ENCODE data around the gene IGSF22. TPM values are rescaled to one million over a fixed set of nuclear protein-coding genes. Genes with fewer than 3 reads are reported as not detected.

The IGSF22 gene
- total RNA-seq, 2 donors from 2014 or later: 0.21 TPM; not detected in 1

- no peak for TF ChIP-seq CTCF (IDR thresholded peaks at IDR 0.05)
- ATAC-seq (ENCODE audit: insufficient number of reproducible peaks, low FRiP score, low read depth) (no peak), DNase-seq (ENCODE audit: low spot score) (no peak)
- Histone ChIP-seq H3K9me3 (no peaks in the 10 kb centered on the region), H3K36me3 (no peaks in the 10 kb centered on the region), H3K27me3 (replicated peaks; ENCODE audit: insufficient read depth) (no peaks in the 10 kb centered on the region), H3K4me1 (ENCODE audit: control insufficient read depth in 1 of 2, low read depth in 2 of 2) (peaks cover 12 to 30% of the 10 kb centered on the region in 2 donors), H3K4me3 (no peak overlapping the region), H3K27ac (no peak overlapping the region)
These were observed 22.8 kb downstream of the IGSF22 start for GRCh38 chr11:18703001-18703763.

DNA sequence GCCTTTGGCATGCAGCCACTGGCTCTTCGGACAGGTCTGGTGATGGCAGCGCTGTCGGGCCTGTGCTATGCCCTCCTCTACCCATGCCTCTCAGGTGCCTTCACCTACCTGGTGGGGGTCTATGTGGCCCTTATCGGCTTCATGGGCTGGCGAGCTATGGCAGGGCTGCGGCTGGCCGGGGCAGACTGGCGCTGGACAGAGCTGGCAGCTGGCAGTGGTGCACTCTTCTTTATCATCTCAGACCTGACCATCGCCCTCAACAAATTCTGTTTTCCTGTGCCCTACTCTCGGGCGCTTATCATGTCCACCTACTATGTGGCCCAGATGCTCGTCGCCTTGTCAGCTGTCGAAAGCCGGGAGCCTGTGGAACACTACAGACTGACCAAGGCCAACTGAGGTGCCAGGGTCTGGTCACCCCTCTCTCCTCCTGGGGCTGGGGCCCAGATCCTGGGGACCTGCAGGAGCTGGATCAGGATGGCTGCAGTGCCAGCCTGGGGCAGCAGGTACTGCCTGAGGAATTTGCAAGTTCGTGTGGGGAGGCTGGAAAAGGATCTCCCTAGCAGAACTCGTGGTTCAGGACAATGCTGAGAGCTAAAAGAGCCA is 24.3 kb downstream of the IGSF22 start:
- TF ChIP-seq CTCF (IDR thresholded peaks at IDR 0.05): no peak
- peaks cover 16 to 29% of the 10 kb centered on the region in 2 donors for H3K4me1 ChIP-seq (ENCODE audit: control insufficient read depth in 1 of 2, low read depth in 2 of 2)
- DNase-seq (ENCODE audit: low spot score): no peak
- H3K27ac ChIP-seq: no peak overlapping the region
- no peak for ATAC-seq (ENCODE audit: insufficient number of reproducible peaks, low FRiP score, low read depth)
- H3K9me3 ChIP-seq: no peaks in the 10 kb centered on the region
- H3K27me3 ChIP-seq (replicated peaks; ENCODE audit: insufficient read depth): no peaks in the 10 kb centered on the region
- no peaks in the 10 kb centered on the region for H3K36me3 ChIP-seq
- H3K4me3 ChIP-seq: no peak overlapping the region

DNA sequence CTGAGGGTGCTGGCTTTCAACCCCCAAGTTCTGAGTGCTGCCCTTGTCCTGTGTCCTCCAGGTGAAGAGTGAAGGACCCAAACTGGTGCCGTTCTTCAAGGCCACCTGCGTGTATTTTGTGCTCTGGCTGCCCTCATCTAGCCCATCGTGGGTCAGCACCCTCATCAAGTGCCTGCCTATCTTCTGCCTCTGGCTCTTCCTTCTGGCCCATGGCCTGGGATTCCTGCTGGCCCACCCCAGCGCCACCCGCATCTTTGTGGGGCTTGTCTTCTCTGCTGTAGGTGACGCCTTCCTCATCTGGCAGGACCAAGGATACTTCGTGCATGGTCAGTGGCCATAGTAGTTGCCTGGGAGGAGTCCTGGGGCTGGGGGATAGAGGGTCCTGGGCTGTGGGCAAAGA is 25.1 kb downstream of the IGSF22 start:
- peaks cover 16 to 26% of the 10 kb centered on the region in 2 donors for H3K4me1 ChIP-seq (ENCODE audit: control insufficient read depth in 1 of 2, low read depth in 2 of 2)
- no peaks in the 10 kb centered on the region for H3K27me3 ChIP-seq (replicated peaks; ENCODE audit: insufficient read depth)
- no peak overlapping the region for H3K27ac ChIP-seq
- H3K36me3 ChIP-seq: no peaks in the 10 kb centered on the region
- ATAC-seq (ENCODE audit: insufficient number of reproducible peaks, low FRiP score, low read depth) (no peak), DNase-seq (ENCODE audit: low spot score) (no peak)
- no peak for TF ChIP-seq CTCF (IDR thresholded peaks at IDR 0.05)
- H3K9me3 ChIP-seq: no peaks in the 10 kb centered on the region
- H3K4me3 ChIP-seq: no peak overlapping the region

- Histone ChIP-seq H3K36me3 (no peaks in the 10 kb centered on the region), H3K27ac (no peak overlapping the region), H3K4me3 (peak overlapping the region; percentile 88), H3K4me1 (ENCODE audit: control insufficient read depth in 1 of 2, low read depth in 2 of 2) (peaks cover 13 to 21% of the 10 kb centered on the region in 2 donors), H3K27me3 (replicated peaks; ENCODE audit: insufficient read depth) (no peaks in the 10 kb centered on the region), H3K9me3 (no peaks in the 10 kb centered on the region)
- no peak for DNase-seq (ENCODE audit: low spot score)
- ATAC-seq (ENCODE audit: insufficient number of reproducible peaks, low FRiP score, low read depth): no peak
- TF ChIP-seq CTCF (IDR thresholded peaks at IDR 0.05): no peak
These were observed 25.6 kb downstream of the IGSF22 start for GRCh38 chr11:18700375-18700774.

DNA sequence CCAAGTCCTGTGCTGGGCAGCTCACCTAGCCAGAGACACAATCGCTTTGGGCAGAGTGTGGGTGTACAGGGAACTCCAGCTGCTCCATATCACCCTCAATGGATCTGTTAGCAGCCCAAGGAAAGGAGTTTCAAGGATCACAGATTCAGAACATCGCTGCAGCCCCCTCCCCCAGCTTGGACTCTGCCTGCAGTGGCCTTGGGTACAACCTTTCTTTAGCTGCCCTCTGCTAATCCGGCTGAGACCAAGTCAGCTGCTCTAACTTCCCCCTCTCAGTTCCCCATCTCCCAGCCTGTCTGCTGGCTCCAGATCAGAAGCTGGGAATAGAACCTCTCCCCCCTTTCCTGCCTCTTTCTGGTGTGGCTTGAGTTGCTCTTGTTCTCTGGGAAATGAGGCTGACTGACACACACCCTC is 26.1 kb downstream of the IGSF22 start:
- TF ChIP-seq CTCF (IDR thresholded peaks at IDR 0.05): no peak
- Histone ChIP-seq H3K9me3 (no peaks in the 10 kb centered on the region), H3K27me3 (replicated peaks; ENCODE audit: insufficient read depth) (no peaks in the 10 kb centered on the region), H3K4me1 (ENCODE audit: control insufficient read depth in 1 of 2, low read depth in 2 of 2) (peaks cover 8 to 16% of the 10 kb centered on the region in 2 donors), H3K36me3 (no peaks in the 10 kb centered on the region), H3K4me3 (peak overlapping the region; percentile 88), H3K27ac (peak overlapping the region in 1 of 2 donors; percentile 74)
- no peak for DNase-seq (ENCODE audit: low spot score)
- ATAC-seq (ENCODE audit: insufficient number of reproducible peaks, low FRiP score, low read depth): no peak

All from thoracic aorta (tissue), 2 donors.